OCI-LY7 (cell line): ENCODE results near the gene TMEM95. TPM values are rescaled to one million over a fixed set of nuclear protein-coding genes. Genes with fewer than 3 reads are reported as not detected.
A peak's percentile ranks its signal among the peaks of the same experiment; 100 is the strongest.

Source experiments
- BruUV-seq: library from RNA; stranded (reverse); fragments of 400-500 nt; replicated peaks from 2 replicates; lab custom pipeline; 2021; lab: Mats Ljungman, UMichigan
- CTCF ChIA-PET: fragments of 300-600 bp; sonication (Branson Sonifier 250); formaldehyde crosslinking; loops from one replicate; lab custom pipeline; 2022; ENCODE audit warnings: antibody characterized with exemption; ENCODE audit not compliant: unreplicated experiment; lab: Charles Lee
- POLR2A ChIA-PET: fragments of 300-600 bp; sonication (Branson Sonifier 250); formaldehyde crosslinking; loops from one replicate; lab custom pipeline; 2022; ENCODE audit warnings: antibody characterized with exemption; lab: Charles Lee
- DNase-seq: peaks from one replicate; pipeline ENCODE4 v3.0.0-alpha.2; 2015; ENCODE audit warnings: low spot score
- H2AFZ ChIP-seq: fragments of 200-600 bp; sonication (generic), shearing (Covaris generic); 2 replicates; pipeline ENCODE4 v1.6.1; 2014; ENCODE audit warnings: mild to moderate bottlenecking, antibody characterized with exemption, low read length, moderate library complexity
- H3K27ac ChIP-seq: fragments of 200-600 bp; sonication (generic); 2 replicates; pipeline ENCODE4 v1.5.1; 2014; ENCODE audit warnings: mixed run types, low read depth, mild to moderate bottlenecking, moderate library complexity, low read length, inconsistent platforms; ENCODE audit not compliant: poor library complexity, severe bottlenecking
- H3K36me3 ChIP-seq: fragments of 200-600 bp; sonication (generic); 2 replicates; pipeline ENCODE4 v1.6.1; 2014; ENCODE audit warnings: mild to moderate bottlenecking, antibody characterized with exemption, low read length, moderate library complexity, mixed read lengths; ENCODE audit not compliant: insufficient read depth
- H3K4me1 ChIP-seq: fragments of 200-600 bp; sonication (generic); 2 replicates; pipeline ENCODE4 v1.5.1; 2014; ENCODE audit warnings: mild to moderate bottlenecking, low read length; ENCODE audit not compliant: insufficient read depth, poor library complexity, severe bottlenecking
- H3K4me2 ChIP-seq: fragments of 200-600 bp; sonication (generic); 2 replicates; pipeline ENCODE4 v1.6.1; 2014; ENCODE audit warnings: mild to moderate bottlenecking, low read length
- H3K4me3 ChIP-seq: fragments of 200-600 bp; sonication (generic); 2 replicates; pipeline ENCODE4 v1.5.1; 2014; ENCODE audit warnings: mild to moderate bottlenecking, low read depth, low read length; ENCODE audit not compliant: poor library complexity, severe bottlenecking
- H3K79me2 ChIP-seq: fragments of 200-600 bp; sonication (generic); 2 replicates; pipeline ENCODE4 v1.6.1; 2016; ENCODE audit warnings: low read depth, mild to moderate bottlenecking, low read length, moderate library complexity, mixed read lengths; ENCODE audit not compliant: insufficient read depth
- H3K9me2 ChIP-seq: fragments of 200-600 bp; sonication (generic); 2 replicates; pipeline ENCODE4 v1.6.1; 2016; ENCODE audit warnings: mild to moderate bottlenecking, low read length, mixed read lengths; ENCODE audit not compliant: insufficient read depth
- H3K9me3 ChIP-seq: fragments of 200-600 bp; sonication (generic); 2 replicates; pipeline ENCODE4 v1.6.1; 2014; ENCODE audit warnings: mild to moderate bottlenecking, mixed run types, low read length, mixed read lengths
- H4K20me1 ChIP-seq: fragments of 200-600 bp; sonication (generic); 2 replicates; pipeline ENCODE4 v1.6.1; 2014; ENCODE audit warnings: mild to moderate bottlenecking, antibody characterized with exemption, low read length, moderate library complexity, mixed read lengths; ENCODE audit not compliant: insufficient read depth
- EZH2phosphoT487 ChIP-seq: fragments of 200-600 bp; sonication (generic); IDR thresholded peaks from 2 replicates; pipeline ENCODE4 v1.6.1; 2018; ENCODE audit warnings: low read depth, borderline replicate concordance, mild to moderate bottlenecking, mixed run types, antibody characterized with exemption, low read length, moderate library complexity, mixed read lengths
- intact Hi-C: fragments of 100-400 bp; cut with micrococcal nuclease; formaldehyde crosslinking; loops from one replicate; pipeline ENCODE4 v1.10.0; 2022; ENCODE audit not compliant: unreplicated experiment
- total RNA-seq, 2 experiments: library from RNA; depleted of rRNA in 1 of 2; stranded (reverse); fragments of >200 nt in 1 of 2; shearing (Covaris generic) in 1 of 2; gene quantifications; 2 replicates each; pipeline ENCODE4 v1.2.3, GENCODE V29; 2014 to 2022
- TF ChIP-seq, protein P1 (sequence below): fragments of 200-600 bp; sonication (generic); conservative IDR thresholded peaks from 2 replicates; pipeline ENCODE4 v1.5.1; 2014; ENCODE audit warnings: mild to moderate bottlenecking, antibody characterized with exemption, low read length, moderate library complexity, mixed read lengths

Gene TMEM95
- total RNA-seq, 2 experiments from 2014 or later = not detected

DNA sequence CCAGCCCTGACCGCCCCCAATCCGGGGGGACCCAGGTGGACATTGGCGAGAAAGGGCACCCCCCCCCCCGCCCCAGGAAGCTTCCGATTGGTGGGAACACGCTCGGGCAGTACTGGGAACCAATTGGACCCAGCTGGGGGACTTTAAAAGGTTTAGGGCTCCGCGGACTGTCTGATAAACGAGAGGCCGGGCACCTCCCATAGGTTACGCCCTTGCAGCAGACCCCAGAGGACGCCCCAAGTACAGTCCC is 48.7 kb downstream of the TMEM95 start:
- peak overlapping the region; percentile 60 for H3K4me2 ChIP-seq
- POLR2A ChIA-PET = interaction anchor here (0.7 to 1.5 kb wide), 10 partner anchors 9 to 285 kb away, joined by 3 to 8 read pairs (median 4); partner anchors contain the start of genes PLSCR3, TMEM102 and WRAP53

DNA sequence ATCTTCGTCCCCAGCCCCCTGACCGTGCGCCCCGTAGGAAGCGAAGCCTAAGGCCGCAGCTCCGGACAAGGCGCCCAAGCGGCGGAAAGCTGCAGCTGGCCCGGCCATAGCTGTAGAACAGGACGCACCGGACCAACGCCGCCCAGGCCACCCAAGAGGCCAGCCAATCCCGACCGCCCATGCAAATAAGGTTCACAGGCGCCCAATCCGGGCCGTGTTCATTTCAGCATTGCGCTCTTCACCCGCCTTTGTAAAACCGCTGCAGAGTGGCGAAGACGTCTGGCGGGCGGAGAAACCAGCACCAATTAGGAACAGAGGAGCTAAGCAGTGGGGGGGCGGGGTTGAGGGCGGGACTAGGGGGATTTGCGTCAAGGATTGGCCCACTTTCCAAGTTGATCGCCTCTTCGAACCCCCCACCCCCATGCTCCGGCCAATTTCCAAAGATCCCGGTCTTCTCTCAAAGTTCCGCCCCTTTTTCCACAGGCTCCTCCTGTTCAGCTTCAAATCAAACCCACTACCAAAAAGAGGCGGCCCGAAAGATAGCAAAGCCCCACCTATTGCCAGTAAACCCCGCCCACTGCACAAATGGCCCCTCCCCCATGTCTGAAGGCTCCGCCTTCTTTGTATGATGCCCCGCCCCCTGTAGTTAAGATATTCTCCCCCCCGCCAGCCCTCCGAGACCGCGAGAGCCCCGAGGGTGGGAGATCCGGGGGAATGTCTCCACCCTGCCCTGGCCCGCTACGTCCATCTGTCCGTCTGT is 49.2 kb downstream of the TMEM95 start, which contains the start of gene TMEM256:
Gene TMEM256 (minus strand): TSS at position 121 of the 760 bp plus-strand sequence. CDS start 13 bp downstream, at position 108.
- DNase-seq = peak; percentile 98
- TF ChIP-seq EZH2phosphoT487 = no peak
- TF ChIP-seq, protein P1, sequence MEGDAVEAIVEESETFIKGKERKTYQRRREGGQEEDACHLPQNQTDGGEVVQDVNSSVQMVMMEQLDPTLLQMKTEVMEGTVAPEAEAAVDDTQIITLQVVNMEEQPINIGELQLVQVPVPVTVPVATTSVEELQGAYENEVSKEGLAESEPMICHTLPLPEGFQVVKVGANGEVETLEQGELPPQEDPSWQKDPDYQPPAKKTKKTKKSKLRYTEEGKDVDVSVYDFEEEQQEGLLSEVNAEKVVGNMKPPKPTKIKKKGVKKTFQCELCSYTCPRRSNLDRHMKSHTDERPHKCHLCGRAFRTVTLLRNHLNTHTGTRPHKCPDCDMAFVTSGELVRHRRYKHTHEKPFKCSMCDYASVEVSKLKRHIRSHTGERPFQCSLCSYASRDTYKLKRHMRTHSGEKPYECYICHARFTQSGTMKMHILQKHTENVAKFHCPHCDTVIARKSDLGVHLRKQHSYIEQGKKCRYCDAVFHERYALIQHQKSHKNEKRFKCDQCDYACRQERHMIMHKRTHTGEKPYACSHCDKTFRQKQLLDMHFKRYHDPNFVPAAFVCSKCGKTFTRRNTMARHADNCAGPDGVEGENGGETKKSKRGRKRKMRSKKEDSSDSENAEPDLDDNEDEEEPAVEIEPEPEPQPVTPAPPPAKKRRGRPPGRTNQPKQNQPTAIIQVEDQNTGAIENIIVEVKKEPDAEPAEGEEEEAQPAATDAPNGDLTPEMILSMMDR = no peak
- BruUV-seq = no TSS peak
- CTCF ChIA-PET = interaction anchor here (0.6 to 1.9 kb wide), 4 partner anchors 10 to 51 kb away, joined by 3 to 18 read pairs (median 4); partner anchors contain the start of gene TMEM102
- intact Hi-C loops = loop anchor here (5.0 kb wide), 1 partner anchor 52 kb away; the partner anchor contains the start of gene KCTD11
- Histone ChIP-seq H4K20me1 (no peaks in the 10 kb centered on the region), H3K4me3 (peak within 1 kb of the TSS; percentile 70), H3K4me1 (peaks cover 6% of the 10 kb centered on the region), H3K9me3 (no peaks in the 10 kb centered on the region), H3K79me2 (no peaks in the 10 kb centered on the region), H3K27ac (no peak within 1 kb of the TSS), H3K36me3 (no peaks in the 10 kb centered on the region), H3K4me2 (peak within 1 kb of the TSS; percentile 60), H2AFZ (peak within 1 kb of the TSS; percentile 61), H3K9me2 (no peaks in the 10 kb centered on the region)
- POLR2A ChIA-PET = interaction anchor here (0.7 to 1.5 kb wide), 11 partner anchors 10 to 1997 kb away, joined by 3 to 8 read pairs (median 4); partner anchors contain the start of genes PLSCR3, TMEM102 and WRAP53

More for the DNA sequence above, 48.7 kb downstream of the TMEM95 start:
- Histone ChIP-seq H3K36me3 (no peaks in the 10 kb centered on the region), H3K9me2 (no peaks in the 10 kb centered on the region), H3K27ac (no peak overlapping the region), H2AFZ (peak overlapping the region; percentile 30), H3K79me2 (no peaks in the 10 kb centered on the region), H3K4me3 (peak overlapping the region; percentile 70), H4K20me1 (no peaks in the 10 kb centered on the region), H3K4me1 (peaks cover 6% of the 10 kb centered on the region), H3K9me3 (no peaks in the 10 kb centered on the region)
- CTCF ChIA-PET = interaction anchor here (0.6 to 1.9 kb wide), 4 partner anchors 11 to 51 kb away, joined by 3 to 18 read pairs (median 4); partner anchors contain the start of gene TMEM102
- no peak for DNase-seq
- TF ChIP-seq, protein P1 = no peak
- TF ChIP-seq EZH2phosphoT487 = no peak
- intact Hi-C loops = loop anchor here (5.0 kb wide), 1 partner anchor 51 kb away; the partner anchor contains the start of gene KCTD11
- no TSS peak for BruUV-seq
